Hematopoietic multipotent progenitor cell treated with erythropoietin and hydrocortisone succinate and interleukin-3 and kit ligand, for 4 days (in vitro differentiated cells): ENCODE measurements around the gene TMEM132C.

Experiments
- DNase-seq: peaks from one replicate; pipeline ENCODE4 v3.0.0-alpha.2; 2015

TMEM132C gene

GRCh38 chr12:128729628-128730121 is 462.7 kb downstream of the TMEM132C start:
- peak; percentile 76 for DNase-seq

GRCh38 chr12:128734371-128734770 is 467.4 kb downstream of the TMEM132C start:
- no peak for DNase-seq

- DNase-seq: no peak
These were observed 470.5 kb downstream of the TMEM132C start for GRCh38 chr12:128737292-128737966.

- peak; percentile 5 for DNase-seq
These were observed 476.9 kb downstream of the TMEM132C start for GRCh38 chr12:128743916-128744315.

GRCh38 chr12:128745772-128746689 is 479.1 kb downstream of the TMEM132C start:
- no peak for DNase-seq

GRCh38 chr12:128747441-128747840 is 480.5 kb downstream of the TMEM132C start:
- DNase-seq: no peak

- no peak for DNase-seq
These were observed 485.4 kb downstream of the TMEM132C start for GRCh38 chr12:128752386-128752785.

GRCh38 chr12:128753438-128753837 is 486.5 kb downstream of the TMEM132C start:
- no peak for DNase-seq

GRCh38 chr12:128754275-128754674 is 487.3 kb downstream of the TMEM132C start:
- DNase-seq: no peak

- no peak for DNase-seq
These were observed 488.6 kb downstream of the TMEM132C start for GRCh38 chr12:128755566-128755965.
